ENCODE data around the gene ERCC6L.

GRCh38 chrX:72274526-72274925 is 35.7 kb upstream of the ERCC6L start:
- no peak for TF ChIP-seq ATF3 (CRISPR knock-in tag; conservative IDR thresholded peaks at IDR 0.05)
- TF ChIP-seq, protein P1, sequence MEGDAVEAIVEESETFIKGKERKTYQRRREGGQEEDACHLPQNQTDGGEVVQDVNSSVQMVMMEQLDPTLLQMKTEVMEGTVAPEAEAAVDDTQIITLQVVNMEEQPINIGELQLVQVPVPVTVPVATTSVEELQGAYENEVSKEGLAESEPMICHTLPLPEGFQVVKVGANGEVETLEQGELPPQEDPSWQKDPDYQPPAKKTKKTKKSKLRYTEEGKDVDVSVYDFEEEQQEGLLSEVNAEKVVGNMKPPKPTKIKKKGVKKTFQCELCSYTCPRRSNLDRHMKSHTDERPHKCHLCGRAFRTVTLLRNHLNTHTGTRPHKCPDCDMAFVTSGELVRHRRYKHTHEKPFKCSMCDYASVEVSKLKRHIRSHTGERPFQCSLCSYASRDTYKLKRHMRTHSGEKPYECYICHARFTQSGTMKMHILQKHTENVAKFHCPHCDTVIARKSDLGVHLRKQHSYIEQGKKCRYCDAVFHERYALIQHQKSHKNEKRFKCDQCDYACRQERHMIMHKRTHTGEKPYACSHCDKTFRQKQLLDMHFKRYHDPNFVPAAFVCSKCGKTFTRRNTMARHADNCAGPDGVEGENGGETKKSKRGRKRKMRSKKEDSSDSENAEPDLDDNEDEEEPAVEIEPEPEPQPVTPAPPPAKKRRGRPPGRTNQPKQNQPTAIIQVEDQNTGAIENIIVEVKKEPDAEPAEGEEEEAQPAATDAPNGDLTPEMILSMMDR (IDR thresholded peaks at IDR 0.05), result no peak
- TF ChIP-seq SMAD4 (CRISPR knock-in tag; IDR thresholded peaks at IDR 0.05), result no peak
- TF ChIP-seq FOXK1 (CRISPR knock-in tag; IDR thresholded peaks at IDR 0.05), result no peak
- no peak for TF ChIP-seq CREM (CRISPR knock-in tag; IDR thresholded peaks at IDR 0.05)
- no peak for TF ChIP-seq ATF2 (CRISPR knock-in tag; IDR thresholded peaks at IDR 0.05; ENCODE audit: borderline replicate concordance, low read depth)
- no peak for TF ChIP-seq CBFB (CRISPR knock-in tag; IDR thresholded peaks at IDR 0.05; ENCODE audit: low read depth)
- TF ChIP-seq, protein P2, sequence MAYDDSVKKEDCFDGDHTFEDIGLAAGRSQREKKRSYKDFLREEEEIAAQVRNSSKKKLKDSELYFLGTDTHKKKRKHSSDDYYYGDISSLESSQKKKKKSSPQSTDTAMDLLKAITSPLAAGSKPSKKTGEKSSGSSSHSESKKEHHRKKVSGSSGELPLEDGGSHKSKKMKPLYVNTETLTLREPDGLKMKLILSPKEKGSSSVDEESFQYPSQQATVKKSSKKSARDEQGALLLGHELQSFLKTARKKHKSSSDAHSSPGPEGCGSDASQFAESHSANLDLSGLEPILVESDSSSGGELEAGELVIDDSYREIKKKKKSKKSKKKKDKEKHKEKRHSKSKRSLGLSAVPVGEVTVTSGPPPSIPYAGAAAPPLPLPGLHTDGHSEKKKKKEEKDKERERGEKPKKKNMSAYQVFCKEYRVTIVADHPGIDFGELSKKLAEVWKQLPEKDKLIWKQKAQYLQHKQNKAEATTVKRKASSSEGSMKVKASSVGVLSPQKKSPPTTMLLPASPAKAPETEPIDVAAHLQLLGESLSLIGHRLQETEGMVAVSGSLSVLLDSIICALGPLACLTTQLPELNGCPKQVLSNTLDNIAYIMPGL (CRISPR knock-in tag; IDR thresholded peaks at IDR 0.05), result no peak
- no peak for TF ChIP-seq ZBTB21 (CRISPR knock-in tag; IDR thresholded peaks at IDR 0.05; ENCODE audit: borderline replicate concordance)
- TF ChIP-seq NR1H2 (CRISPR knock-in tag; IDR thresholded peaks at IDR 0.05), result no peak
- no peak for TF ChIP-seq ELF4 (CRISPR knock-in tag; IDR thresholded peaks at IDR 0.05; ENCODE audit: low read depth)
